Cerebellar cortex (tissue), 1 donor: ENCODE results near the gene MYO5A.
A peak's percentile ranks its signal among the peaks of the same experiment; 100 is the strongest.

Experiments used
- DNase-seq: peaks from one replicate; pipeline ENCODE4 v3.0.0-alpha.2; 2015; ENCODE audit warnings: low spot score

MYO5A gene

GRCh38 chr15:52362497-52362896 is 166.2 kb downstream of the MYO5A start:
- peak; percentile 34 for DNase-seq

- peak; percentile 23 for DNase-seq
Measured at GRCh38 chr15:52361975-52362494, 166.6 kb downstream of the MYO5A start.

- no peak for DNase-seq
Measured at GRCh38 chr15:52361494-52361893, 167.2 kb downstream of the MYO5A start.

- no peak for DNase-seq
Measured at GRCh38 chr15:52360229-52361203, 168.2 kb downstream of the MYO5A start.

- DNase-seq = no peak
Measured at GRCh38 chr15:52359722-52360121, 169.0 kb downstream of the MYO5A start.

- DNase-seq = no peak
Measured at GRCh38 chr15:52357949-52358348, 170.7 kb downstream of the MYO5A start.

- no peak for DNase-seq
Measured at GRCh38 chr15:52352086-52352485, 176.6 kb downstream of the MYO5A start.

GRCh38 chr15:52351206-52351908 is 177.3 kb downstream of the MYO5A start:
- no peak for DNase-seq

- DNase-seq = no peak
Measured at GRCh38 chr15:52350423-52350822, 178.3 kb downstream of the MYO5A start.

- DNase-seq = no peak
Measured at GRCh38 chr15:52349052-52349700, 179.5 kb downstream of the MYO5A start.

- no peak for DNase-seq
Measured at GRCh38 chr15:52348056-52348745, 180.5 kb downstream of the MYO5A start.

- DNase-seq = no peak
Measured at GRCh38 chr15:52344592-52344991, 184.1 kb downstream of the MYO5A start.

- DNase-seq = no peak
Measured at GRCh38 chr15:52343831-52344230, 184.8 kb downstream of the MYO5A start.

GRCh38 chr15:52340093-52340492 is 188.6 kb downstream of the MYO5A start:
- no peak for DNase-seq

GRCh38 chr15:52338891-52339290 is 189.8 kb downstream of the MYO5A start:
- DNase-seq = no peak

GRCh38 chr15:52338058-52338457 is 190.6 kb downstream of the MYO5A start:
- DNase-seq = no peak

GRCh38 chr15:52337198-52337853 is 191.4 kb downstream of the MYO5A start:
- no peak for DNase-seq

GRCh38 chr15:52336529-52336928 is 192.2 kb downstream of the MYO5A start:
- peak; percentile 68 for DNase-seq

- no peak for DNase-seq
Measured at GRCh38 chr15:52334491-52335160, 194.1 kb downstream of the MYO5A start.

- DNase-seq = peak; percentile 83
Measured at GRCh38 chr15:52331490-52332240, 197.0 kb downstream of the MYO5A start.
